ENCODE results near the gene PTPRCAP. TPM values are rescaled to one million over a fixed set of nuclear protein-coding genes. Genes with fewer than 3 reads are reported as not detected.
A peak's percentile ranks its signal among the peaks of the same experiment; 100 is the strongest.

PTPRCAP gene
- total and polyA plus RNA-seq, 9 of the 15 experiments (the other 6 are each of a cell fraction or from before 2014, with no cell fraction given) = 0.22 to 2.0 (median 1.1) TPM; not detected in 4

GRCh38 chr11:67420646-67421429 lies 16.6 kb downstream of the PTPRCAP start (continued):
- TF ChIP-seq ZNF512 (tag; IDR thresholded peaks at IDR 0.05) (no peak), ZNF263 (CRISPR knock-in tag; IDR thresholded peaks at IDR 0.05; ENCODE audit: borderline replicate concordance) (no peak), SRSF9 (IDR thresholded peaks at IDR 0.05; ENCODE audit: borderline replicate concordance, low read depth, low read length) (no peak), SMAD2 (IDR thresholded peaks at IDR 0.05; ENCODE audit: low read depth, low read length) (no peak), CREB3 (tag; conservative IDR thresholded peaks at IDR 0.05; ENCODE audit: low read depth) (no peak), NR4A1 (CRISPR knock-in tag; IDR thresholded peaks at IDR 0.05) (no peak), NR4A1 (tag; IDR thresholded peaks at IDR 0.05) (peak; percentile 72; the same call in 1 of the 2 replicates), PHB (CRISPR knock-in tag; IDR thresholded peaks at IDR 0.05) (no peak), RBFOX2 (IDR thresholded peaks at IDR 0.05; ENCODE audit: low read depth, low read length) (peak; percentile 87), GATAD2B (IDR thresholded peaks at IDR 0.05; ENCODE audit: borderline replicate concordance) (peak; percentile 83; the same call in 1 of the 2 replicates), EGR1 (conservative IDR thresholded peaks at IDR 0.05) (0 out of 2 replicates have a peak, but pooled peaks have one; percentile 26), OTX1 (CRISPR knock-in tag; IDR thresholded peaks at IDR 0.05) (no peak), CC2D1A (IDR thresholded peaks at IDR 0.05) (no peak), ZBTB8A (IDR thresholded peaks at IDR 0.05; ENCODE audit: partially characterized antibody) (no peak), SMARCA5 (IDR thresholded peaks at IDR 0.05) (no peak), SFPQ (IDR thresholded peaks at IDR 0.05; ENCODE audit: low read depth, low read length) (no peak)
- TF ChIP-seq, protein P1, sequence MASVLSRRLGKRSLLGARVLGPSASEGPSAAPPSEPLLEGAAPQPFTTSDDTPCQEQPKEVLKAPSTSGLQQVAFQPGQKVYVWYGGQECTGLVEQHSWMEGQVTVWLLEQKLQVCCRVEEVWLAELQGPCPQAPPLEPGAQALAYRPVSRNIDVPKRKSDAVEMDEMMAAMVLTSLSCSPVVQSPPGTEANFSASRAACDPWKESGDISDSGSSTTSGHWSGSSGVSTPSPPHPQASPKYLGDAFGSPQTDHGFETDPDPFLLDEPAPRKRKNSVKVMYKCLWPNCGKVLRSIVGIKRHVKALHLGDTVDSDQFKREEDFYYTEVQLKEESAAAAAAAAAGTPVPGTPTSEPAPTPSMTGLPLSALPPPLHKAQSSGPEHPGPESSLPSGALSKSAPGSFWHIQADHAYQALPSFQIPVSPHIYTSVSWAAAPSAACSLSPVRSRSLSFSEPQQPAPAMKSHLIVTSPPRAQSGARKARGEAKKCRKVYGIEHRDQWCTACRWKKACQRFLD (CRISPR knock-in tag; IDR thresholded peaks at IDR 0.05) = no peak
- TF ChIP-seq, protein P2, sequence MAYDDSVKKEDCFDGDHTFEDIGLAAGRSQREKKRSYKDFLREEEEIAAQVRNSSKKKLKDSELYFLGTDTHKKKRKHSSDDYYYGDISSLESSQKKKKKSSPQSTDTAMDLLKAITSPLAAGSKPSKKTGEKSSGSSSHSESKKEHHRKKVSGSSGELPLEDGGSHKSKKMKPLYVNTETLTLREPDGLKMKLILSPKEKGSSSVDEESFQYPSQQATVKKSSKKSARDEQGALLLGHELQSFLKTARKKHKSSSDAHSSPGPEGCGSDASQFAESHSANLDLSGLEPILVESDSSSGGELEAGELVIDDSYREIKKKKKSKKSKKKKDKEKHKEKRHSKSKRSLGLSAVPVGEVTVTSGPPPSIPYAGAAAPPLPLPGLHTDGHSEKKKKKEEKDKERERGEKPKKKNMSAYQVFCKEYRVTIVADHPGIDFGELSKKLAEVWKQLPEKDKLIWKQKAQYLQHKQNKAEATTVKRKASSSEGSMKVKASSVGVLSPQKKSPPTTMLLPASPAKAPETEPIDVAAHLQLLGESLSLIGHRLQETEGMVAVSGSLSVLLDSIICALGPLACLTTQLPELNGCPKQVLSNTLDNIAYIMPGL (CRISPR knock-in tag; IDR thresholded peaks at IDR 0.05) = peak; percentile 34; the same call in 1 of the 2 replicates
